ENCODE results near the gene EDNRB.
"Not testable (repeated sequence)": the region's sequence is repeated elsewhere in the genome, so short reads cannot be mapped to it uniquely, and the experiment has no call there.

The EDNRB gene

DNA sequence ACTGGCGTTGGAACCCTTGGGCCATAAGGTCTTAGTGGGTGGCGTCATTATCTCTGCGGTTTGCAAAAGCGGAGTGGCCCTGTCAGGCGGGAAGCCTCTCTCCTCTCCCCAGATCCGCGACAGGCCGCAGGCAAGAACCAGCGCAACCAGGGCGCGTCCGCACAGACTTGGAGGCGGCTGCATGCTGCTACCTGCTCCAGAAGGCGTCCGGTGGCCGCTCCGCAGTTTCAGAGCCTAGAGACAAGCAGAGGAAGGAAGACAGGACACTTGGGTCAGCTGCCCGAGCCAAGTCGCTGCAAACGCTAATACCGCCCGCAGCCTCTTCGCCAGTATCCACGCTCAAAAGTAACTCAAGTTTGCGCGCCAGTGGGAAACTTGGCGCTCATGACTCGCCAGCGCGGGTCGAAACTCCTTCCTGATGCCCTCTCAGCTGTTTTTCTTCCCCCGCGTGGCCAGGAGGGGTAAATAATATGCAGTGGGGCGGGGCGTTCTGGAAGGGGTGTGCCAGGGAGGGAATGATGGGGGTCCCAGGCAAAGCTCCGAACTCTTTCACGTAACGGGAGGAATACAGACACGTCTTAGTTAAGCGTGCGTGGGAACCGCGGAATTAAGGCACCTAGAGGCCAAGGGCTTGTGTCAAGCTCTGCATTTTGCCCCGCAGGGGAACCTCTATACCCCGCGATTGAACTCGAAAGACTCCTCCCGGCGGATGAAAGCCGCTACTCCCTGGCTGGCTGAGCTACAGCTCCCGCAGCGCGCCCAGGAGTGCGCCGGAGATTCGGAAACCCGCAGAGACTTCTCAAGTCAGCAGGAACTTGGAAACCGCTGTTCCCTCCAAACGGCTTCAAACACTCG, at the start of gene EDNRB:
Gene EDNRB (minus strand): TSS at position 441 of the 855 bp plus-strand sequence. CDS start 258 bp downstream, at position 183.
- no peak for DNase-seq

DNA sequence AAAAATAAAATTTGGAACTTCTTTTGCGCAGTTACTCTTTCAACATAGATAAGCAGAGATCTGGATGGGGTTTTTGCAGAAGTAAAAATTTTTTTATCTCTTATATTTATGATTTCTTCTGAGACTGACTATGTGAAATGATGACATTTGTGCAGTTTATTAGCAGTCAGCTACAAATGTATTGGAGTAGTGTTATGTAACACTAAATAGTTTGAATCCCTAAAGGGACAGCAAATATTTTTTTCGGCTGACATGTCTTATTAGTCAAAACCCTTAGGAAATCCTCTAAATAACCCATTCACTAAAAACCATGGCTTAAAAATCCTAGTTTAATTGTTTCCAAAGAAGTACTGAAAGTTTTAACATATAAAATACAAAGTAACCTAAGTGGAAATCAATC, 48.0 kb upstream of the EDNRB start:
- no peak for DNase-seq

DNA sequence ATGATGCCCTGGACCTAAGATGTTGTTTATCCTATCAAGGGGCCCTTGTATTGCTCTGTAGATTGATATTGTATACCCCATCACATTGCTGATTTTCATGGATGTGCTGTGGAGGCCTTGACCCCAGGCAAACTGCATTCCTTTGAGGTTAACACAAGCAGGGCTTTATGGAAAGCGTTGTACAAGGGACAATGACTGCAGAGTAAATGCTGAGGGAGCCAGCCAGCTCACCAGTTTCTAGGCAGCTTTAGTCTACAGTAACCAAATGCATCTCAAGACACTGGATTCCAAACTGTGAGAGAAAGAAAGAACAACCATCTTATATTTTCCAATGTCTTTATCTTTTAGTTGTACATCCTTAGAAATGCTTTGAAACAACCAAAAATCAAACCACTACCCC, 34.1 kb upstream of the EDNRB start:
- DNase-seq = no peak

DNA sequence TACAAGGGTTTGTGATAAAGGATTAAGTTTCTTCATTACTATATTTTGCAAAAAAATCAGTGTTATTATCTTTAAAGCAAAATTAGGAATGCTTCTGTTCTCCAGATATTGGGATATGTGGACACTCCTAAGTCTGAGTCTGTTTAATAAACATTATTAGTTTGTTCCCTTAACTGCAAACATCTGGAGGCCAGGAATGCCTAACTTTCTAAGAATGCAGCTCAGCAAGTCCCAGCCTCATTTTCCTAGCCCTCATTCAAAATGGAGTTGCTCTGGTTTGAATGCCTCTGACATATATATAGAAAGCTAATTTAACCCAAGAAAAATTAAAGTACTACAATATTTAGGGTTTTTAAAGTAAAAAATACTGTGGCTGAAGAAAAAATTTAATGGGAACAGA, 33.6 kb upstream of the EDNRB start:
- DNase-seq = no peak

DNA sequence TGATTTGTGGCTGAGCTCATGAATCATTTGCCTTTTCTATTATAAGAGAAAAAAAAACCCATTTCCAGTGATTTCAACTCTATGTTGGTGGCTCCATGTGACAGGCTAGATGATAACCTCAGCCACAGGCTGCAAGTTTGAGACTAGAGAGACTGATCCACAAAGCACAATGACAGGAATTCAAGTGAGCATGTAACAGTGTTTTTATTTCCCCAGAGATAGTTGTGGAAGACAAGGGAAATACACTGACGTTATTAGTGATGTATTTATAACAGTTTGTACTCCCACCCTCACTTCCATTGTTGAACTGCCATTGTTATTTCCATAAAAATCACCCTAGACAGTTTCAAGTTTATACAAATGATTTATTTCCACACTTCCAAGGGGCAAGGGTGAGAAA, 27.9 kb upstream of the EDNRB start:
- no peak for DNase-seq

GRCh38 chr13:77935063-77935462, 16.4 kb upstream of the EDNRB start:
- not testable (repeated sequence) for DNase-seq

DNA sequence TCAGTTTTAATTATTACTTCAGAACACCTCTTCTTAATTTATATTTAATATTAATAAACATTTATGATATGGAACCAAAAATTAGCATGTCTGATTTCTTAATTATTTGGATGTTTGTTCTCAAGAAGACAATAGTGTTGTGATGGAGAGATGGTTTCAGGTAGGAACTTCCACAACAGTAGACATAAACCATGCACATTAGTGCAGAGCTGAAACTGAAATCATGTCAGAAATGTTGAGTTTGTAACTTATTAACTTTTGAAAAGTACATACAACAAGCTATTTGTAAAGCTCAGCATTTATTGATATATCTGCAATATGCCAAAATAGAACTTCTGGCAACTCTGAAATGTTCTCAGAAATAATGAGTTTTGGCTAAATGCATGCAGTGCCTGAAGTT, 11.8 kb upstream of the EDNRB start:
- no peak for DNase-seq

DNA sequence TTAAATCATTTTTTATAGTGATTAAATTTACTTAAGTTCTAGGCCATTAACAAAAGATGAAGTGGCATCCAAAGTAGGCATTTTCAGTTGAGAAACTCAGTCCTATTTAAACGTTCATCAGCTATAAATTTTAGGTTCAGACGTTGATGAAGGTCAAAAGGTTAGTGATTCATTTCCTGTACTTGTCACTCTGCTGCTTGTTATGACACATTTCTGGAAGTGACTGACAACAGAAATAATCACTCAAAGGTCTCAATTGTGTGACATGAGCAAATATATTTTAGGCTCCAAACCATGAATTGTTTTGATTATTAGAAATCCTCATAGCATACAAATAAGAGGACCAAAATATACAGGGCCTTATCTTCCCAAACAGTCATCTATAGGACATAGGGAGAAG, 10.3 kb upstream of the EDNRB start:
- no peak for DNase-seq

GRCh38 chr13:77925616-77926015, 7.0 kb upstream of the EDNRB start:
- DNase-seq = no peak

DNA sequence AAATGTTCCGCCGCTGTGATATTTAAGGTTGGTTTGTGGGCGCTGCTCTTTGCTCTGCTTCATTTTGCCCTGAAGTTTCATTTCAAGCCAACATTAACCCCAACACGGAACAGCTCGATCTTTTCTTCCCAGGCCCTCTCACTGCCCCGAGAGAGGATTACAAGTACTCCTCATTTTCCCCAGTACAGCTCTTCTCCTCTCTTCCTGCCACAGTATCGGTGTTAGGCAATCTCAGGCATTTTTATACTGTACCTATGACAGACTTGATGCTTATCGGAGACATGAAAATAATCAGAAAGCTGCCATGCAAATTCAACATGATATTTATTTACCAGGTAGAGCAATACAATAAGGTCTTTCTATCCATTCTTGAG, 1.3 kb upstream of the EDNRB start:
- peak; percentile 94 to 98 for DNase-seq

DNA sequence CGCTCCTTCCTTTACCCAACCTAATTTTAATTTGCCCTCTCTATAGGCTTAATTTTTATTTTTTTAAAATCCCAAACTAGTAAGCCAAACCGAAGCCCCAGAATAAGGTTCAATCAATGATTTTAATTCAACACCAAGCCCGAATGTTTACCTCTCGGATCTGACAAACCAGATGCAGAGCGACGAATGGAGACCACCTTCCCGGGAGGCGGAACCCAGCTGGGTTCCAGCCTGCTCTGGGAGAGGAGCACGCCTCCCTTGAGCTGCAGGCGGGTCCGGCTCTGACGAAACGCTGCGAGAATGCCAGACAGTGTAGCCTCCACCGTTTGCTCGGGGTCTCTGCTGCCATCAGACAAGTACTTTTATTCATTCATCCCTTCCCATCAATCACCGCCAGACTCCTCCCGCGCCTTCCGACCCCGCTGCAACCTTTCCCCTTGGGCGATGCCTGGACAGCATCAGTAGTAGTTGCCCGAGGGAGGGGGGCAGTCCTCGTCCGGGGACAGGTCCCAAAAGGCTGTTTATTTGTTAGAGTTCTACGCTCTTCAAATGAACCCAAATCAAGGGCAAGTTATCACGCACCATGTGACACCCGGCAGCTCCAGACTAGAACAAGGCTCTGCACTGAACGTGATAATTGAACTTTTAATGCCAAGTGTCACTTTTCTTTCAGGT, 752 bp upstream of the EDNRB start:
- peak; percentile 54 to 66 for DNase-seq

DNA sequence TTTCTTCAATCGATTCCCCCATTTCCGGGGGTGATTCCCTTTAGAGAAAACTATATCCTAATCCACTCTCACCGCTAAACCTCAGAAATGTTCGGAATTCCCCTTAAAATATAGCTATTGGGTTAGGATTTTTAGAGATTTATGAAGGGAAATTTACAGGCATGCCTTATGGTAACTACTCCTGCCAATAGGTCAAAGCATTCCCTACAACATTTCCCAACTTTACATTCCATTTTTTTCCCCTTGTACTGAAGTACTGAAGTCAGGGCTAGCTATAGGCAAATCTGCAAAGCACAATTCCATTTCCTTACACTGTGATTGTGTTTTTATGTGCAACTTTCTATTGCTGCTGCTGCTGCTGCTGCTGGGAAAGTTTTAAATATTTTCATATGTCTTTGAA, 2.1 kb downstream of the EDNRB start:
- no peak for DNase-seq

GRCh38 chr13:77915686-77916085, 2.9 kb downstream of the EDNRB start:
- DNase-seq = no peak

- DNase-seq = no peak
Observed at GRCh38 chr13:77913003-77913402, 5.6 kb downstream of the EDNRB start.

DNA sequence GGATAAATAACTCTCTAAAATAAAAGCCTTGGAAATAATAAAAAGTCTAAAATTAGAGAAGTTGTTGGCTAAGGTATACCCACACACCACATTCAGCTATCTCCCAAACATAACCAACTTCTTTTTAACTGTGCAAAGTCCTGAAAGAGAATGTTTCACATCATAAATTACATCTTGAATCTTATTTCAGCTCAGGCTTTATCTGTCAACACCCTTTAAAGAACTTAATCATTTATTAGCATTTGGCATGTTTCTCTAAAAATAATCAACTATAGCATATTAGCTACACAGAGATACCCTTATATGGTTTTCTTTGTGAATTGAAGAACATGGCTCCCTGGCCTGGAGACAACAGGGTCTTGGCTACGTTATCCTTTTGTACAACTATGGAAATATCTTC, 6.9 kb downstream of the EDNRB start:
- no peak for DNase-seq

DNA sequence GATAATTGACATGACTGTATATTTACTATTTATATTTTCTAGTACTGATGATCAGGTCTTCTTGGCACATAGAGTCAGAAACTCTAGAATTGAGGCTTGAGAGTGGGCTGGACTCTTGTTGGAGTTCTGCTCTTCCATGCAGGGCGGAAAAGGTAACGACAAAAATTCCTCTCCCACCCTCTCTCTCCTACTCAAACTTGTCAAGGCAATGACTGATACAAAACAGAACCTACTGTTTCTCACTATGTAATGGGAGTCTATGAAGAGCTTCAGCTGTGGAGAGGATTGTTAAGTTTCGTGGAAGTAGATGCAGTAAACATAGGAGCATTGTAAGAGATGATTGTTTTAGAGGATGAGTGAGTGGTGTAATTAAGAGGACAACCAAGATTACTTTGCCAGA, 8.8 kb downstream of the EDNRB start:
- DNase-seq = no peak

GRCh38 chr13:77908531-77908930, 10.1 kb downstream of the EDNRB start:
- DNase-seq = no peak

GRCh38 chr13:77907666-77908341, 10.8 kb downstream of the EDNRB start:
- DNase-seq = no peak

DNA sequence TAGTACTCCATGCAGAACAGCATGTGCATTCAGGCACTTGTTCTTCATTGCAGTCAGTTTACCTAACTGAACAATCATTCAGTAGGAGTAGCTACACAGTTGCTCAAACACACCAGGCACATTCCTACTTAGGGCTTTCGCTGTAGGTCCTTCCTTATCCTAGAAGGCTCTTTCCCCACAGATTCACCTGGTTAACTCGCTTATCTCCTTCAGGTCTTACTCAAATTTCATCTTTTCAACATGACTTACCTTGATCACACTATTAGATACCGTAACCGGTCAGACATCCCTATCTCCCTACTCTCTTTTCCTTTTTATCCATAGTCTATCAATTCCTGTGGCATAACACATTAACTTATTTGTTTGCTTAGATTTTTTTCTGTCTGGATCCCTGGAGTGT, 14.6 kb downstream of the EDNRB start:
- no peak for DNase-seq

GRCh38 chr13:77903435-77903834, 15.2 kb downstream of the EDNRB start:
- DNase-seq = no peak

DNA sequence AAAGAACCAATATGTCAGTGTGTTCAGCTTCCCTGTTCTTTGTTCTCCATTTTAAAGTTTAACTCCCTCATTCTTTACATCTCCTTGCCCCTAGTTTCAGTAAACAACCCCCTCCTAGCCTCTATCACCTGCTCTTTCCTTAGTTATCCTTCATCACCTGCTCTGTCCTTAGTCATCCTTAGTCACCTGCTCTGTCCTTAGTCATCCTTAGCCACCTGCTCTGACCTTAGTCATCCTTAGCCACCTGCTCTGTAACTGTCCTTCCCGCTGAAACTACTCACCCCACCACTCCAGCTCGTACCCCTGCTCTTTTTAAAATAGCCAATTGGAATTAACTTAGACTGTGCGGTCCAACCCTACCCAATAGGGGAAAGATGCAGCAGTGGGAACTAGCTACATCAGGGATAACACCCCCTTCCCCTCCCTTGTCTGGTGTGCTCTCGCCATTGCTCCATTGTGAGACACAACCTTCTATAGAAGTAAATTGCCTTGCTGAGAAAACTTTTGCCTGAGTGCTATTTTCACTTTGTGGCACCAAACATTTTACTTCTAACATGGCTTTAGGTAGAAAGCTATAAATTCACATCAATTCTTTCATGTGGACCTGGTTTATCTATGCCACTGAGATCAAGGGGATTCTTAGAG, 16.2 kb downstream of the EDNRB start:
- no peak for DNase-seq

DNA sequence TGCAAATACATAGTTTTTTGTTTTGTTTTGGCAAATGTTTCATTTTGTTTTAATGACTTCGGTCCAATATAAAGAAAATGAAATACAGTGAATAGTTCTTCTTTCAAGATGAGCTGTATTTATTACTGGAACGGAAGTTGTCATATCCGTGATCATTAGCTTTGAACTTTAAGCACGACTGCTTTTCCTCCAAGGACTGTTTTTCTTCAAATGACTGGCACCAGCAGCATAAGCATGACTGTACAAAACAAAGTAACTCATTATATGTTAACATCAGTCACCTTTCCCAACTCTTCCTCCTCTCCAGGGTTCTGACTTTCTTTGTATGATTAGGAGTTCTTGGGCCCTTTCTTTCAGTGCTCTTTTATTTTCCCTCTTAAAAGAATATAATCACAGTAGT, 20.5 kb downstream of the EDNRB start:
- DNase-seq = no peak

DNA sequence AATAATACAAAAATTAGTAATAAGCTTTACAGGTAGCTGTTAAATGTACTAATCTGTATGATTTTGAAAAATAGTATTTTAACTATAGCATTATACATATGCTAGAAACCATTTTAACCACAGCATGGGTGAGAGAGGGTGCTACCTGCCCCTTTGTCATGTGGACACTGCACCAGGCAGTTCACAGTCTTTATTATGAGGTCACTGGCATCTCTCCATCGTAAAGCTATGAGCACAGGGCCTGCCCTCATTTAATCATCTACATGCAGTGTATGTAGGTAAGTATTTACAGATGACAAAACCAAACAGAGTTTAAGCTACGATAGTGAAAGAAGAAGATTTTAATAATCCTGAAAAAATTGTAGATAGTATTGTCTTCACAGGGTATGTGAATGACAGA, 21.7 kb downstream of the EDNRB start:
- no peak for DNase-seq

DNA sequence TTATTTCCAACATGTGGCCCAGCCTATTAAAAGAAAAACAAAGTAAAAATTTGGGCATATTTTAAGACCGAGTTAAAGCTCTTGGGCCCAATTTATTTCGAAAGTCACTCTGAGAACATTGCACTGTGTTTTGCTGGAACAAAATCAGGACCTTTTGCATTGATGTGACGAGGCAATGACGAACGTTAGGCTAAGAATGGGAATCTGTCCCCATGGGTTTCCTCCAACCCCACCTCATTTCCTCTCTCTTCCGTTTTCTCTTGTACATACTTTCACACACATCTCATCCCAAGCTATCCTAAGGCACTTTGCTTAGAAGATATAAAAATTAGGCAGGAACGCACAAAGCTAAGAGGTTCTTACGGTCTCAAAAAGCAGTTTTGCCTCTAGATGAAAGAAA, 22.1 kb downstream of the EDNRB start:
- no peak for DNase-seq

Measured in NCI-H526 (cell line).